H1 (cell line): ENCODE data around the gene SMIM28. TPM values are rescaled to one million over a fixed set of nuclear protein-coding genes. Genes with fewer than 3 reads are reported as not detected.

Experiments
- CTCF ChIA-PET: fragments of 300-600 bp; sonication (Branson Sonifier 250); formaldehyde crosslinking; loops from one replicate; lab custom pipeline; 2021; ENCODE audit not compliant: partially characterized antibody; lab: Charles Lee
- POLR2A ChIA-PET: fragments of 300-600 bp; sonication (Branson Sonifier 250); formaldehyde crosslinking; loops from one replicate; lab custom pipeline; 2021; ENCODE audit warnings: inconsistent platforms; ENCODE audit not compliant: partially characterized antibody; lab: Charles Lee
- DNase-seq, 2 experiments: peaks; one replicate each; pipeline versions ENCODE4 v3.0.0 to v3.0.0-alpha.2; 2010 to 2022; ENCODE audit warnings: low spot score in 2 of 2, low read depth in 1 of 2, mixed read lengths in 1 of 2
- FAIRE-seq: peaks from 2 replicates; lab custom pipeline; 2011; peaks lifted over from hg19 to GRCh38; lab: Jason Lieb, UNC
- H2AFZ ChIP-seq: 2 replicates; pipeline ENCODE4 v1.8.1; 2012; ENCODE audit warnings: low read length, inconsistent platforms
- H2AK5ac ChIP-seq: 2 replicates; pipeline ENCODE4 v1.6.1; 2013; ENCODE audit warnings: low read depth, low read length
- H2BK120ac ChIP-seq: replicated peaks from 2 replicates; pipeline ENCODE3; 2013; ENCODE audit warnings: low read depth, low read length, inconsistent platforms
- H2BK12ac ChIP-seq: 2 replicates; pipeline ENCODE4 v1.6.1; 2013; ENCODE audit warnings: low read depth, low read length
- H2BK15ac ChIP-seq: 2 replicates; pipeline ENCODE4 v1.6.1; 2013; ENCODE audit warnings: low read length
- H2BK20ac ChIP-seq: 2 replicates; pipeline ENCODE4 v1.6.1; 2013; ENCODE audit warnings: low read length
- H2BK5ac ChIP-seq: 2 replicates; pipeline ENCODE4 v1.6.1; 2013; ENCODE audit warnings: low read depth, low read length
- H3K14ac ChIP-seq: 2 replicates; pipeline ENCODE4 v1.6.1; 2013; ENCODE audit warnings: inconsistent platforms; ENCODE audit not compliant: insufficient read length
- H3K18ac ChIP-seq: 2 replicates; pipeline ENCODE4 v1.6.1; 2013; ENCODE audit warnings: low read length; ENCODE audit errors: extremely low read depth
- H3K23ac ChIP-seq: 2 replicates; pipeline ENCODE4 v1.6.1; 2013; ENCODE audit warnings: inconsistent platforms; ENCODE audit not compliant: insufficient read length
- H3K23me2 ChIP-seq: 2 replicates; pipeline ENCODE4 v1.6.1; 2013; ENCODE audit warnings: low read depth, low read length
- H3K27ac ChIP-seq: 2 replicates; pipeline ENCODE4 v1.6.1; 2011; ENCODE audit warnings: low read depth, low read length, inconsistent platforms
- H3K27me3 ChIP-seq, 4 experiments: replicated peaks in 1 of 4; 1 replicate in 1 of 4; 2 replicates in 3 of 4; pipeline versions ENCODE4 v1.6.1 to v1.8.1; 2011 to 2013; ENCODE audit warnings: low read length in 3 of 4, mild to moderate bottlenecking in 3 of 4, inconsistent platforms in 2 of 4, mixed read lengths in 2 of 4, moderate library complexity in 1 of 4; ENCODE audit not compliant: control insufficient read depth in 3 of 4, insufficient read depth in 3 of 4; ENCODE audit errors: extremely low read depth in 1 of 4
- H3K36me3 ChIP-seq, 4 experiments: 2 replicates each; pipeline versions ENCODE4 v1.6.1 to v1.8.1; 2011 to 2013; ENCODE audit warnings: mild to moderate bottlenecking in 4 of 4, low read length in 3 of 4, moderate library complexity in 2 of 4, control low read depth in 1 of 4, inconsistent platforms in 1 of 4; ENCODE audit not compliant: insufficient read depth in 4 of 4, control insufficient read depth in 2 of 4
- H3K4ac ChIP-seq: replicated peaks from 2 replicates; pipeline ENCODE3; 2013; ENCODE audit warnings: low read length, low read depth, mixed read lengths, inconsistent platforms; ENCODE audit not compliant: insufficient read length
- H3K4me1 ChIP-seq, 4 experiments: replicated peaks in 1 of 4; 1 replicate in 1 of 4; 2 replicates in 3 of 4; pipeline versions ENCODE4 v1.6.1 to v1.8.1; 2011 to 2013; ENCODE audit warnings: low read length in 3 of 4, inconsistent platforms in 2 of 4, mixed read lengths in 1 of 4; ENCODE audit not compliant: insufficient read depth in 4 of 4, control insufficient read depth in 3 of 4
- H3K4me2 ChIP-seq, 2 experiments: 2 replicates each; pipeline versions ENCODE4 v1.6.1 to v1.8.1; 2011 to 2013; ENCODE audit warnings: low read depth in 2 of 2, low read length in 2 of 2, control low read depth in 1 of 2, inconsistent platforms in 1 of 2, mild to moderate bottlenecking in 1 of 2; ENCODE audit not compliant: insufficient read depth in 1 of 2
- H3K4me3 ChIP-seq, 4 experiments: fragments of 200-600, 300-600 bp in 1 of 4; sonication (generic), shearing (Covaris generic), sonication (Bioruptor Twin) in 1 of 4; 2 replicates each; pipeline versions ENCODE4 v1.5.1 to v1.8.1; 2011 to 2016; ENCODE audit warnings: low read length in 4 of 4, low read depth in 3 of 4, control low read depth in 2 of 4, inconsistent platforms in 2 of 4, mild to moderate bottlenecking in 2 of 4, mixed read lengths in 1 of 4, moderate library complexity in 1 of 4; ENCODE audit not compliant: insufficient read depth in 2 of 4; ENCODE audit errors: extremely low read depth in 1 of 4
- H3K56ac ChIP-seq: replicated peaks from 2 replicates; pipeline ENCODE3; 2013; ENCODE audit warnings: low read depth, mild to moderate bottlenecking, mixed read lengths, low read length, inconsistent platforms; ENCODE audit not compliant: insufficient read length
- H3K79me1 ChIP-seq: 2 replicates; pipeline ENCODE4 v1.6.1; 2013; ENCODE audit warnings: low read depth, low read length, control low read depth
- H3K79me2 ChIP-seq, 2 experiments: 2 replicates each; pipeline versions ENCODE4 v1.6.1 to v1.8.1; 2012 to 2013; ENCODE audit warnings: low read length in 2 of 2, mild to moderate bottlenecking in 2 of 2, inconsistent platforms in 1 of 2; ENCODE audit not compliant: insufficient read depth in 2 of 2, control insufficient read depth in 1 of 2
- H3K9ac ChIP-seq, 4 experiments: replicated peaks in 1 of 4; 1 replicate in 1 of 4; 2 replicates in 3 of 4; pipeline versions ENCODE4 v1.6.1 to v1.8.1; 2011 to 2013; ENCODE audit warnings: low read depth in 3 of 4, low read length in 3 of 4, control low read depth in 2 of 4, mild to moderate bottlenecking in 2 of 4, moderate library complexity in 2 of 4, inconsistent platforms in 1 of 4; ENCODE audit errors: extremely low read depth in 1 of 4
- H3K9me3 ChIP-seq, 2 experiments: 2 replicates each; pipeline versions ENCODE4 v1.6.1 to v1.8.1; 2012 to 2013; ENCODE audit warnings: mild to moderate bottlenecking in 2 of 2, moderate library complexity in 2 of 2, control low read depth in 1 of 2, inconsistent platforms in 1 of 2, low read depth in 1 of 2, low read length in 1 of 2, mixed read lengths in 1 of 2; ENCODE audit not compliant: insufficient read depth in 2 of 2
- H4K20me1 ChIP-seq, 2 experiments: replicated peaks in 1 of 2; 2 replicates each; pipeline versions ENCODE3 to v1.8.1; 2011 to 2013; ENCODE audit warnings: inconsistent platforms in 2 of 2, low read length in 2 of 2, mild to moderate bottlenecking in 1 of 2; ENCODE audit not compliant: insufficient read depth in 2 of 2, control insufficient read depth in 1 of 2
- H4K5ac ChIP-seq: 2 replicates; pipeline ENCODE4 v1.6.1; 2013; ENCODE audit warnings: low read length, low read depth, mixed read lengths, inconsistent platforms; ENCODE audit not compliant: insufficient read length
- H4K8ac ChIP-seq: 2 replicates; pipeline ENCODE4 v1.8.0; 2013; ENCODE audit warnings: mild to moderate bottlenecking, moderate library complexity, low read length, inconsistent platforms; ENCODE audit not compliant: insufficient read depth; ENCODE audit errors: extremely low read depth
- H4K91ac ChIP-seq: replicated peaks from 2 replicates; pipeline ENCODE3; 2013; ENCODE audit warnings: low read length, mixed read lengths, inconsistent platforms; ENCODE audit not compliant: insufficient read length
- WGBS, 2 experiments: shearing (Covaris generic) in 1 of 2; methylation state at CpG; one replicate each; pipeline versions ENCODE4 v1.1.6 to v1.1.7; 2013 to 2015; ENCODE audit warnings: low lambda C conversion rate in 2 of 2, mixed read lengths in 2 of 2, inconsistent platforms in 1 of 2, low coverage in 1 of 2, missing lambda C conversion rate in 1 of 2; ENCODE audit not compliant: insufficient replicate concordance in 2 of 2, insufficient coverage in 1 of 2, insufficient read length in 1 of 2; ENCODE audit errors: extremely low coverage in 1 of 2, missing lambda C conversion rate in 1 of 2; 5-methylcytosine and 5-hydroxymethylcytosine counted together
- polyA plus RNA-seq, 7 experiments: library from polyadenylated mRNA; depleted of rRNA in 3 of 7; stranded (reverse) in 5 of 7; unstranded in 2 of 7; fragments of >200 nt in 5 of 7; fragments of 200-250 nt in 2 of 7; gene quantifications; 1 replicate in 5 of 7; 2 replicates in 1 of 7; 4 replicates in 1 of 7; pipeline versions ENCODE4 v1.2.1 to v1.2.3, GENCODE V29; 2011 to 2013; ENCODE audit warnings: missing spikeins in 2 of 7, mixed read lengths in 2 of 7
- total RNA-seq: library from RNA; stranded (reverse); fragmentation: NEBNext Ultra II Directional; extraction: Animal tissue kit (Norgen Biotek cat#: 25700); gene quantifications from 2 replicates; pipeline ENCODE4 v1.2.1, GENCODE V29; 2021

The SMIM28 gene
- total and polyA plus RNA-seq, 2 of the 8 experiments (the other 6 are each of a cell fraction or from before 2014, with no cell fraction given): not detected

DNA sequence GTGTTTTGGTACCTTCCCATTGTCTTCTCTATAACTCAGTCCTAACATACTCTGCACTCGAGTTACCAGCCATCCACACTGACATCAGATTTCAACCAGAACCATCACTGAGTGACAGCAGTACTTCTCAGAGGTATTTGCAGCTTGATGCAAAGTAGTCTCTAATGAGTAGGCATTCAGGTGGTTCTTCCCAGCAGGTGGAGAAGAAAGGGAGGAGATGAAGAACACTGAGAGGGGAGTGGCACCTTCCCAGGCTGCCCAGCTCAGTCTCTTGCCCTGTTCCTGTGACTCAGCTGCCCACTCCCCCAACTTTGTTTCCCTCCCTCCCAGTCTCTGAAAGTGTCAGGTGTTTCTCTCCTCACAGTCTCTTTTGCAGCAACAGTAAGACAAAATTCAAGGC is 38.7 kb upstream of the SMIM28 start:
- Histone ChIP-seq H2BK15ac (no peak overlapping the region), H3K56ac (no peak overlapping the region), H2BK12ac (no peak overlapping the region), H2BK120ac (no peak overlapping the region), H4K91ac (no peak overlapping the region), H4K20me1 (no peaks in the 10 kb centered on the region), H3K36me3 (peaks cover 0 to 10% (median 5%) of the 10 kb centered on the region in 4 experiments; a peak in 5 of 8 replicates), H3K23ac (no peak overlapping the region), H3K79me1 (no peaks in the 10 kb centered on the region), H3K23me2 (no peaks in the 10 kb centered on the region), H3K79me2 (no peaks in the 10 kb centered on the region), H3K14ac (no peak overlapping the region), H3K27ac (no peak overlapping the region), H2AK5ac (no peak overlapping the region), H3K18ac (no peak overlapping the region), H3K9me3 (no peaks in the 10 kb centered on the region), H3K9ac (no peak overlapping the region), H3K27me3 (no peaks in the 10 kb centered on the region), H4K5ac (no peak overlapping the region), H2BK5ac (no peak overlapping the region), H2AFZ (no peak overlapping the region), H3K4ac (no peak overlapping the region), H3K4me1 (peaks cover 0 to 3% (median 0%) of the 10 kb centered on the region in 4 experiments; a peak in 2 of 7 replicates), H2BK20ac (no peak overlapping the region), H4K8ac (no peak overlapping the region), H3K4me3 (no peak overlapping the region), H3K4me2 (no peak overlapping the region)
- ChIA-PET CTCF (interaction anchor here (1.2 kb wide), 1 partner anchor 85 kb away, joined by 3 read pairs; no protein-coding TSS in a partner anchor), POLR2A (interaction anchor here (1.1 kb wide), 1 partner anchor 9 kb away, joined by 4 read pairs; no protein-coding TSS in a partner anchor)
- DNase-seq (no peak), FAIRE-seq (peak; percentile 28)
- WGBS, 2 experiments: 88% methylated on average over 1 of the region's 1 CpG; no CpG with 5 or more reads in 1 of the 2 experiments
